ENCODE measurements around the gene ARSG. TPM values are rescaled to one million over a fixed set of nuclear protein-coding genes. Genes with fewer than 3 reads are reported as not detected.
"Not testable (repeated sequence)": the region's sequence is repeated elsewhere in the genome, so short reads cannot be mapped to it uniquely, and the experiment has no call there.

The ARSG gene
- total RNA-seq, 1 donor from 2014 or later: 19.5 TPM

DNA sequence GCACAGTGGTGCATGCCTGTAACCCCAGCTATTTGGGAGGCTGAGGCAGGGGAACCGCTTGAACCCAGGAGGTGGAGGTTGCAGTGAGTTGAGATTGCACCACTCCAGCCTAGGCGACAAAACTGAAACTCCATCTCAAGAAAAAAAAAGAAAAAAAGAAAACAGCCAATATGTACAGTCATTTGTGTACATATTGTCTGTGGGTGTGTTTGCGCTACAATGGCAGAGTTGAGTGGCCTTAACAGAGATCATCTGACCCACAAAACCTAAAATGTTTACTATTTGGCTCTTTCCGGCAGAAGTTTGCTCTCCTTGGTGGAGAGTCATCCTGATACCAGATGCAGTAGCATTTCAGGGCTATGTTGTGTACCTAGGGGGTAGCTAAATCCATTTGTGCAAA is 57.9 kb downstream of the ARSG start:
- Histone ChIP-seq H3K9me3 (ENCODE audit: low read depth) (no peaks in the 10 kb centered on the region), H3K27me3 (no peaks in the 10 kb centered on the region), H3K36me3 (no peaks in the 10 kb centered on the region), H4K20me1 (ENCODE audit: low read depth) (peaks cover 18% of the 10 kb centered on the region), H3K4me1 (peaks cover 33% of the 10 kb centered on the region), H2AFZ (replicated peaks) (no peak overlapping the region), H3K9ac (no peak overlapping the region), H3K4me3 (no peak overlapping the region), H3K27ac (no peak overlapping the region), H3K79me2 (ENCODE audit: low read depth) (no peaks in the 10 kb centered on the region), H3K4me2 (no peak overlapping the region), H3F3A (ENCODE audit: low read depth) (peaks cover 24% of the 10 kb centered on the region)
- DNase-seq (ENCODE audit: low spot score): no peak
- Mint-ChIP-seq H3K27ac (no peak overlapping the region), H3K4me1 (peaks cover 27% of the 10 kb centered on the region), H3K9me3 (no peaks in the 10 kb centered on the region), H3K36me3 (peaks cover 4% of the 10 kb centered on the region), H3K4me3 (no peak overlapping the region), H3K27me3 (ENCODE audit: insufficient read depth, low read depth) (peaks cover 8% of the 10 kb centered on the region)
- TF ChIP-seq EZH2phosphoT487 (IDR thresholded peaks at IDR 0.05): no peak
- TF ChIP-seq, protein P1, sequence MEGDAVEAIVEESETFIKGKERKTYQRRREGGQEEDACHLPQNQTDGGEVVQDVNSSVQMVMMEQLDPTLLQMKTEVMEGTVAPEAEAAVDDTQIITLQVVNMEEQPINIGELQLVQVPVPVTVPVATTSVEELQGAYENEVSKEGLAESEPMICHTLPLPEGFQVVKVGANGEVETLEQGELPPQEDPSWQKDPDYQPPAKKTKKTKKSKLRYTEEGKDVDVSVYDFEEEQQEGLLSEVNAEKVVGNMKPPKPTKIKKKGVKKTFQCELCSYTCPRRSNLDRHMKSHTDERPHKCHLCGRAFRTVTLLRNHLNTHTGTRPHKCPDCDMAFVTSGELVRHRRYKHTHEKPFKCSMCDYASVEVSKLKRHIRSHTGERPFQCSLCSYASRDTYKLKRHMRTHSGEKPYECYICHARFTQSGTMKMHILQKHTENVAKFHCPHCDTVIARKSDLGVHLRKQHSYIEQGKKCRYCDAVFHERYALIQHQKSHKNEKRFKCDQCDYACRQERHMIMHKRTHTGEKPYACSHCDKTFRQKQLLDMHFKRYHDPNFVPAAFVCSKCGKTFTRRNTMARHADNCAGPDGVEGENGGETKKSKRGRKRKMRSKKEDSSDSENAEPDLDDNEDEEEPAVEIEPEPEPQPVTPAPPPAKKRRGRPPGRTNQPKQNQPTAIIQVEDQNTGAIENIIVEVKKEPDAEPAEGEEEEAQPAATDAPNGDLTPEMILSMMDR (IDR thresholded peaks at IDR 0.05): no peak
- TF ChIP-seq EZH2 (IDR thresholded peaks at IDR 0.05): no peak

DNA sequence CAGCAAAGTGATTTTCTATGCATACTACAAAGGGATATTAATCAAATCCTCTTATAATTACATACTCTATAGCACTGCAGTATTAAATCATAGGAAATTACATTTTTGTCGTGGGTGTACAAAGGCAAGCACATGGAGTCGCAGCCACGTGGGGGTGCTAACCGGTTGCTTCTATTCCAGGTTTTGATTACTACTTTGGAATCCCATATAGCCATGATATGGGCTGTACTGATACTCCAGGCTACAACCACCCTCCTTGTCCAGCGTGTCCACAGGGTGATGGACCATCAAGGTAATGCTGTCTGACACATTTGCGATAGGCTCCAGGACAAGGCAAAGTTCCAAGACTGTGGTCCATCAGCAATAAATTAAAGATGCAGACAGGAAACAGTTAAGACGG is 60.1 kb downstream of the ARSG start:
- H3K36me3 Mint-ChIP-seq: peaks cover 4% of the 10 kb centered on the region
- H3K36me3 ChIP-seq: no peaks in the 10 kb centered on the region
- no peak for DNase-seq (ENCODE audit: low spot score)
- H3K27me3 Mint-ChIP-seq (ENCODE audit: insufficient read depth, low read depth): peaks cover 8% of the 10 kb centered on the region
- H3K79me2 ChIP-seq (ENCODE audit: low read depth): no peaks in the 10 kb centered on the region
- no peaks in the 10 kb centered on the region for H3K9me3 Mint-ChIP-seq
- H3K27ac ChIP-seq: no peak overlapping the region
- H3K4me2 ChIP-seq: no peak overlapping the region
- H3K27me3 ChIP-seq: no peaks in the 10 kb centered on the region
- H3K4me3 Mint-ChIP-seq: no peak overlapping the region
- peaks cover 17% of the 10 kb centered on the region for H3K4me1 Mint-ChIP-seq
- peaks cover 11% of the 10 kb centered on the region for H3K4me1 ChIP-seq
- no peak overlapping the region for H3K4me3 ChIP-seq
- H3F3A ChIP-seq (ENCODE audit: low read depth): peaks cover 2% of the 10 kb centered on the region
- H2AFZ ChIP-seq (replicated peaks): no peak overlapping the region
- no peak overlapping the region for H3K9ac ChIP-seq
- TF ChIP-seq, protein P1 (IDR thresholded peaks at IDR 0.05): no peak
- TF ChIP-seq EZH2 (IDR thresholded peaks at IDR 0.05) (no peak), EZH2phosphoT487 (IDR thresholded peaks at IDR 0.05) (no peak)
- no peaks in the 10 kb centered on the region for H4K20me1 ChIP-seq (ENCODE audit: low read depth)
- no peak overlapping the region for H3K27ac Mint-ChIP-seq
- H3K9me3 ChIP-seq (ENCODE audit: low read depth): no peaks in the 10 kb centered on the region

DNA sequence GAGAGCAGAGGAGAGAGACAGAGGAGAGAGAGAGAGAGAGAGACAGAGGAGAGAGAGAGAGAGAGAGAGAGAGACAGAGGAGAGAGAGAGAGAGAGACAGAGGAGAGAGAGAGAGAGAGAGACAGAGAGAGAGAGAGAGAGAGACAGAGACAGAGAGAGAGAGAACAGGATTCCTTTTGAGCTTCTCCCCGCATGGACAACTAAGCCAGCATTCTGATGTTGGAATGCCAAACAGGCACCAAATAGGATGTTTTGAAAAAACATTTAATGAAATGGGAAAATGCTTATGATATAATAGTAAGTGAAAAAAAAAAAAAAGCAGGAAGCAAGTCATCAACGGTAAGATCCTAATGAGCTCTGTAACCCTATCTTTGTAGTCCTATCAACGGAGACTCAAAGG is 60.7 kb downstream of the ARSG start:
- Histone ChIP-seq H3K27ac (no peak overlapping the region), H3F3A (ENCODE audit: low read depth) (no peaks in the 10 kb centered on the region), H3K4me3 (no peak overlapping the region), H3K36me3 (no peaks in the 10 kb centered on the region), H4K20me1 (ENCODE audit: low read depth) (no peaks in the 10 kb centered on the region), H3K4me1 (peaks cover 4% of the 10 kb centered on the region), H2AFZ (replicated peaks) (no peak overlapping the region), H3K9me3 (ENCODE audit: low read depth) (no peaks in the 10 kb centered on the region), H3K79me2 (ENCODE audit: low read depth) (no peaks in the 10 kb centered on the region), H3K27me3 (no peaks in the 10 kb centered on the region), H3K9ac (no peak overlapping the region), H3K4me2 (no peak overlapping the region)
- Mint-ChIP-seq H3K36me3 (peaks cover 4% of the 10 kb centered on the region), H3K4me1 (peaks cover 10% of the 10 kb centered on the region), H3K27ac (no peak overlapping the region), H3K4me3 (no peak overlapping the region), H3K9me3 (no peaks in the 10 kb centered on the region), H3K27me3 (ENCODE audit: insufficient read depth, low read depth) (peaks cover 8% of the 10 kb centered on the region)
- TF ChIP-seq EZH2 (IDR thresholded peaks at IDR 0.05) (no peak), EZH2phosphoT487 (IDR thresholded peaks at IDR 0.05) (no peak)
- TF ChIP-seq, protein P1 (IDR thresholded peaks at IDR 0.05): no peak
- no peak for DNase-seq (ENCODE audit: low spot score)

DNA sequence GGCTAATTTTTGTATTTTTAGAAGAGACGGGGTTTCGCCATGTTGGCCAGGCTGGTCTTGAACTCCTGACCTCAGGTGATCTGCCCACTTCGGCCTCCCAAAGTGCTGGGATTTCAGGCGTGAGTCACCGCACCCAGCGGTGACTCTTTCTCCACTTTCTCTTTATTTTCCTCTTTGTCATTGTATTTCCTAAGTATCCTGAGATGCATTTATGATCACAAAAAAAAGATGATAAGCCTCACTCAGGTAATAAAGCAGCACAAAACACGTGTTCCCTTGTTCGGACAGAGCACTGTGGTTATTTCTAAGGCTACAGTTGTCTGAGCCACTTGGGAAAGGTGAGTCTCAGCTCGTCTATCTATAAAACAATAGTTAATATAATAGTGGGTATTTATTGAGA is 61.4 kb downstream of the ARSG start:
- not testable (repeated sequence) for H4K20me1 ChIP-seq (ENCODE audit: low read depth); H3K27me3 ChIP-seq; H3K4me3 Mint-ChIP-seq; H3K4me1 ChIP-seq; H3K4me2 ChIP-seq; H2AFZ ChIP-seq (replicated peaks); H3K27ac ChIP-seq; H3K36me3 Mint-ChIP-seq; H3K9ac ChIP-seq; H3K4me1 Mint-ChIP-seq; H3F3A ChIP-seq (ENCODE audit: low read depth); DNase-seq (ENCODE audit: low spot score); H3K9me3 ChIP-seq (ENCODE audit: low read depth); H3K36me3 ChIP-seq; H3K79me2 ChIP-seq (ENCODE audit: low read depth); H3K27ac Mint-ChIP-seq; H3K9me3 Mint-ChIP-seq; H3K27me3 Mint-ChIP-seq (ENCODE audit: insufficient read depth, low read depth); H3K4me3 ChIP-seq
